ENCODE data around the gene KCND3. TPM values are rescaled to one million over a fixed set of nuclear protein-coding genes. Genes with fewer than 3 reads are reported as not detected.

KCND3 gene
- total RNA-seq, 1 donor from 2014 or later = 0.86 TPM

DNA sequence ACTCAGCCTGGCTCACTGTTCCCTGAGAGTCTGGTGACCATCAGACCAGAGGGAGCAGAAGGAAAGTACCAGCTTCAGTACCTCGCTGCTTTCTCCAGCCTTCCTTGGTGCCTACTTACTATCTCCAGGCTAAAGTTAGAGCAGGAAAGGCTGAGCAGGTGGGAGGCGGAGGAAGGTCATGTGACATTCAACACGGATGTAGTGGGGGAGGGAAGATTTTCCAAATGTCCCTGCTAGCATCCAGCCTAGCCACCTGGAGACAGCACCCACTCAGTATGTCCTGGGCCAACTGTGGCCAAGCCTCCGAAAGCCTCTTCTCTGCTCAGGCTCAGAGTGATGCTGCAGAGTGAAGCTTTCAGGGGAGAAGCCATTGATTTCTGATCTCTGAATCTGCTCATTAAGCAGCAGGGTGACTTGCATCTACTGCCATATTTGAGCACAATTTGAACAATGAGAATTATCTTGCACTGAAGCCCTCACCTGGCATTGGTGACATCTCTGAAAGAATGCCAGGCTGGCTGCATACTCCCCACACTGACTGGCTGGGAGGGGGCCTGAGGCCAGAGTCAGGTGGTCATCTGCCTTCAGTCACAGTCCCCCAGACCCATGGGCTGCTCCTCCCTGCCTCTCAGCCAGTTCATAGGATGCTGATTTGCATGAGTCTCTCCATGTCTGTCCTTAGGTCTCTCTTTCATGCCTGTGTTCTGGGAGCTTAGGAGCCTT lies 86.2 kb downstream of the KCND3 start:
- Mint-ChIP-seq H3K9me3 (no peaks in the 10 kb centered on the region), H3K4me3 (no peak overlapping the region), H3K36me3 (ENCODE audit: low read depth) (no peaks in the 10 kb centered on the region), H3K27ac (ENCODE audit: unreplicated experiment) (no peak overlapping the region), H3K27me3 (ENCODE audit: low read depth) (peaks cover 8% of the 10 kb centered on the region), H3K4me1 (peaks cover 11% of the 10 kb centered on the region)
- TF ChIP-seq, protein P1, sequence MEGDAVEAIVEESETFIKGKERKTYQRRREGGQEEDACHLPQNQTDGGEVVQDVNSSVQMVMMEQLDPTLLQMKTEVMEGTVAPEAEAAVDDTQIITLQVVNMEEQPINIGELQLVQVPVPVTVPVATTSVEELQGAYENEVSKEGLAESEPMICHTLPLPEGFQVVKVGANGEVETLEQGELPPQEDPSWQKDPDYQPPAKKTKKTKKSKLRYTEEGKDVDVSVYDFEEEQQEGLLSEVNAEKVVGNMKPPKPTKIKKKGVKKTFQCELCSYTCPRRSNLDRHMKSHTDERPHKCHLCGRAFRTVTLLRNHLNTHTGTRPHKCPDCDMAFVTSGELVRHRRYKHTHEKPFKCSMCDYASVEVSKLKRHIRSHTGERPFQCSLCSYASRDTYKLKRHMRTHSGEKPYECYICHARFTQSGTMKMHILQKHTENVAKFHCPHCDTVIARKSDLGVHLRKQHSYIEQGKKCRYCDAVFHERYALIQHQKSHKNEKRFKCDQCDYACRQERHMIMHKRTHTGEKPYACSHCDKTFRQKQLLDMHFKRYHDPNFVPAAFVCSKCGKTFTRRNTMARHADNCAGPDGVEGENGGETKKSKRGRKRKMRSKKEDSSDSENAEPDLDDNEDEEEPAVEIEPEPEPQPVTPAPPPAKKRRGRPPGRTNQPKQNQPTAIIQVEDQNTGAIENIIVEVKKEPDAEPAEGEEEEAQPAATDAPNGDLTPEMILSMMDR (conservative IDR thresholded peaks at IDR 0.05) = no peak
- no peak for DNase-seq (ENCODE audit: low read depth, low spot score)

DNA sequence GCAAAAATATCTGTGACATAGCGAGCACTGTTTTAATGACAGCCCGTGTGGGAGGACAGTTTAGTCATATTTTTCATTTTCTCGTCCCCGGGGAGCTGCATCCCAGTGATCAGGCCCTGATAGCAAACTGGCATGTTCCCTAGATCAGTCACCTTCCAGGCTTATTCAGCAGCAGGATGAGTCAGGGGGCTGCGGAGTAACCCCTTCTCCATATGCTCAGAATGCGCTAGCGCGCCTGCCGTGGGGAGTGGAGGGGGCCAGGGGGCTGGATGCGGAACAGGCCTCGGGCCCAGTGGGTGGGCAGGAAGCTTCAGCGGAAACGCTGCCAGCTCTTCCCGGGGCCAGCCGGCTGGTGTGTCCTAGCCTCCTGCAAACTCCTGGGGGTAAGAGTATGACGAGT lies 94.0 kb downstream of the KCND3 start:
- TF ChIP-seq, protein P1 (conservative IDR thresholded peaks at IDR 0.05) = no peak
- no peaks in the 10 kb centered on the region for H3K36me3 Mint-ChIP-seq (ENCODE audit: low read depth)
- H3K4me1 Mint-ChIP-seq = peaks cover 4% of the 10 kb centered on the region
- H3K9me3 Mint-ChIP-seq = no peaks in the 10 kb centered on the region
- H3K27me3 Mint-ChIP-seq (ENCODE audit: low read depth) = no peaks in the 10 kb centered on the region
- DNase-seq (ENCODE audit: low read depth, low spot score) = no peak
- H3K27ac Mint-ChIP-seq (ENCODE audit: unreplicated experiment) = no peak overlapping the region
- no peak overlapping the region for H3K4me3 Mint-ChIP-seq

- Mint-ChIP-seq H3K9me3 (no peaks in the 10 kb centered on the region), H3K4me1 (peaks cover 4% of the 10 kb centered on the region), H3K4me3 (no peak overlapping the region), H3K27me3 (ENCODE audit: low read depth) (no peaks in the 10 kb centered on the region), H3K27ac (ENCODE audit: unreplicated experiment) (no peak overlapping the region), H3K36me3 (ENCODE audit: low read depth) (no peaks in the 10 kb centered on the region)
- TF ChIP-seq, protein P1 (conservative IDR thresholded peaks at IDR 0.05) = no peak
- DNase-seq (ENCODE audit: low read depth, low spot score) = no peak
Measured at GRCh38 chr1:111895017-111895416, 94.5 kb downstream of the KCND3 start.

DNA sequence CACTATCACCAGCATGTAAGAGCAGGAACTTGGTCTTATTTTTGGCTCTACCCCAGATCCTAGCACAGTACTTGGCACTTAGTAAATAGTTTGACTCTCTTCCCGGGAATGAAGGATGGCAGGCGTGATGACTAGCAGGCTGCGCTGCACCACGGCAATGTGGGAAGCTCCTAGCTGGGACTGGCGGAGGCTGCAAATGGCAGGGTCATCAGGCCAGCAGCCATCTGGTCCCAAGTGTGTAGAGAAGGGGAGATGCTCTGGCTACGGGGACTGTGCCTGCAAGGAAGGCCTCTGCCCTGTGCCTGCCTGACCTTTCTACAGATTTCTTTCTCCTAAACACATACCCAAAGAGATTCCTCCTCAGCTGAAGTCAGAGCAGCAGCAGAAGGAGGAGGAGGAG lies 95.0 kb downstream of the KCND3 start:
- Mint-ChIP-seq H3K36me3 (ENCODE audit: low read depth) (no peaks in the 10 kb centered on the region), H3K27me3 (ENCODE audit: low read depth) (no peaks in the 10 kb centered on the region), H3K27ac (ENCODE audit: unreplicated experiment) (no peak overlapping the region), H3K4me1 (peaks cover 4% of the 10 kb centered on the region), H3K9me3 (no peaks in the 10 kb centered on the region), H3K4me3 (no peak overlapping the region)
- TF ChIP-seq, protein P1 (conservative IDR thresholded peaks at IDR 0.05) = no peak
- no peak for DNase-seq (ENCODE audit: low read depth, low spot score)

DNA sequence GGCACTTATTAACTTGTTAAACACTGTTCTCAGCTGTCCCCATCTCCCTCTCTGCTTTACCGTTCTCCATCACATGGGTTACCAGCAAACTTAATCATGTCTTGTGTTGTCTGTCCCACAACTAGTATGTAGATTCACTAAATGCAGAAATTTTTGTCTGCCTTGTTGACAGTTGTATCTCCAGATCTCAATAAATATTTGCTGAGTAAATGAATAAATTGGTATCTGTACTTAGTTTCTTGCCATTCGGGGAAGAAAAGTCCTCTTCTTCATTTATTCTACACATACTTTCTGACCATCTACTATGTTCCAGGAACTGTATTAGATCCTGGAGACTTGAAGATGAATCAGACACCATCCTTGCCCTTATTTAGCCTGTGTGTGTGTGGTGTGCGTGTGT lies 97.9 kb downstream of the KCND3 start:
- no peak for DNase-seq (ENCODE audit: low read depth, low spot score)
- H3K9me3 Mint-ChIP-seq = no peaks in the 10 kb centered on the region
- peaks cover 15% of the 10 kb centered on the region for H3K27me3 Mint-ChIP-seq (ENCODE audit: low read depth)
- TF ChIP-seq, protein P1 (conservative IDR thresholded peaks at IDR 0.05) = no peak
- no peaks in the 10 kb centered on the region for H3K36me3 Mint-ChIP-seq (ENCODE audit: low read depth)
- H3K4me3 Mint-ChIP-seq = no peak overlapping the region
- no peak overlapping the region for H3K27ac Mint-ChIP-seq (ENCODE audit: unreplicated experiment)
- H3K4me1 Mint-ChIP-seq = peaks cover 9% of the 10 kb centered on the region
